Neural cell (in vitro differentiated cells): Measurements from ENCODE around the gene SDC1. TPM values are rescaled to one million over a fixed set of nuclear protein-coding genes. Genes with fewer than 3 reads are reported as not detected.

Experiments used
- H2AFZ ChIP-seq: fragments of 200-600, 300-800 bp; sonication (generic), shearing (Covaris generic); 2 replicates; pipeline ENCODE4 v1.6.0; 2014; ENCODE audit warnings: low read depth, mild to moderate bottlenecking, antibody characterized with exemption, low read length, moderate library complexity
- H3F3A ChIP-seq: fragments of 200-600 bp; shearing (Covaris generic); 2 replicates; pipeline ENCODE4 v1.6.1; 2016; ENCODE audit warnings: mild to moderate bottlenecking, moderate library complexity, mixed read lengths, antibody characterized with exemption, low read length; ENCODE audit not compliant: insufficient read depth, poor library complexity, severe bottlenecking
- H3K27ac ChIP-seq: fragments of 200-600, 300-800 bp; sonication (generic), shearing (Covaris generic); 2 replicates; pipeline ENCODE4 v1.5.1; 2014; ENCODE audit warnings: mild to moderate bottlenecking, low read length, moderate library complexity
- H3K27me3 ChIP-seq: fragments of 300-800, 200-600 bp; sonication (generic), shearing (Covaris generic); 2 replicates; pipeline ENCODE4 v1.6.0; 2014; ENCODE audit warnings: mild to moderate bottlenecking, low read depth, low read length, moderate library complexity; ENCODE audit not compliant: insufficient read depth
- H3K36me3 ChIP-seq: fragments of 300-800, 200-600 bp; sonication (generic), shearing (Covaris generic); 2 replicates; pipeline ENCODE4 v1.5.1; 2014; ENCODE audit warnings: mild to moderate bottlenecking, antibody characterized with exemption, low read length, moderate library complexity; ENCODE audit not compliant: insufficient read depth
- H3K4me2 ChIP-seq: fragments of 300-800, 200-600 bp; sonication (generic), shearing (Covaris generic); 2 replicates; pipeline ENCODE4 v1.6.0; 2014; ENCODE audit warnings: mild to moderate bottlenecking, low read length
- H3K4me3 ChIP-seq: fragments of 300-800, 200-600 bp; sonication (generic), shearing (Covaris generic); 2 replicates; pipeline ENCODE4 v1.5.1; 2014; ENCODE audit warnings: mild to moderate bottlenecking, low read length, moderate library complexity
- H3K79me2 ChIP-seq: fragments of 200-600 bp; shearing (Covaris generic); replicated peaks from 2 replicates; pipeline ENCODE4 v1.6.0; 2014; ENCODE audit warnings: mild to moderate bottlenecking, low read length, moderate library complexity; ENCODE audit not compliant: insufficient read depth
- H3K9ac ChIP-seq: fragments of 300-800, 200-600 bp; sonication (generic), shearing (Covaris generic); 2 replicates; pipeline ENCODE4 v1.6.1; 2016; ENCODE audit warnings: mild to moderate bottlenecking, low read length, mixed read lengths
- H3K9me2 ChIP-seq: fragments of 200-600 bp; shearing (Covaris generic); 2 replicates; pipeline ENCODE4 v1.6.1; 2016; ENCODE audit warnings: mild to moderate bottlenecking, low read length, mixed read lengths; ENCODE audit not compliant: insufficient read depth
- H3K9me3 ChIP-seq: fragments of 200-600, 300-800 bp; sonication (generic), shearing (Covaris generic); 2 replicates; pipeline ENCODE4 v1.6.1; 2016; ENCODE audit warnings: mild to moderate bottlenecking, mixed run types, low read length, moderate library complexity, mixed read lengths
- H4K20me1 ChIP-seq: fragments of 200-600 bp; shearing (Covaris generic); 2 replicates; pipeline ENCODE4 v1.6.1; 2016; ENCODE audit warnings: mild to moderate bottlenecking, mixed run types; ENCODE audit not compliant: insufficient read depth
- CTCF ChIP-seq: fragments of 450-650 bp; IDR thresholded peaks from 2 replicates; pipeline ENCODE4 v1.5.1; 2014; ENCODE audit warnings: antibody characterized with exemption, mild to moderate bottlenecking, moderate library complexity; ENCODE audit not compliant: poor library complexity, severe bottlenecking
- EP300 ChIP-seq: fragments of 450-650 bp; conservative IDR thresholded peaks from 2 replicates; pipeline ENCODE4 v1.6.1; 2014; ENCODE audit warnings: antibody characterized with exemption, mild to moderate bottlenecking, moderate library complexity; ENCODE audit not compliant: poor library complexity, severe bottlenecking
- EZH2 ChIP-seq: fragments of 200-600, 300-800 bp; shearing (Covaris generic), sonication (generic); IDR thresholded peaks from 2 replicates; pipeline ENCODE4 v1.6.1; 2014; ENCODE audit warnings: antibody characterized with exemption, low read length, borderline replicate concordance, mild to moderate bottlenecking; ENCODE audit not compliant: insufficient read depth, poor library complexity, severe bottlenecking
- MXI1 ChIP-seq: fragments of 450-650 bp; conservative IDR thresholded peaks from 2 replicates; pipeline ENCODE4 v1.6.1; 2014; ENCODE audit warnings: antibody characterized with exemption, mild to moderate bottlenecking; ENCODE audit not compliant: poor library complexity, severe bottlenecking
- POLR2AphosphoS5 ChIP-seq: IDR thresholded peaks from 2 replicates; pipeline ENCODE4 v1.6.1; 2012
- RAD21 ChIP-seq: fragments of 450-650 bp; conservative IDR thresholded peaks from 2 replicates; pipeline ENCODE4 v1.6.1; 2014; ENCODE audit warnings: antibody characterized with exemption, mild to moderate bottlenecking, moderate library complexity
- REST ChIP-seq: IDR thresholded peaks from 2 replicates; pipeline ENCODE4 v1.6.1; 2012; ENCODE audit warnings: borderline replicate concordance
- SMC3 ChIP-seq: fragments of 450-650 bp; conservative IDR thresholded peaks from 2 replicates; pipeline ENCODE4 v1.6.1; 2014; ENCODE audit warnings: antibody characterized with exemption, mild to moderate bottlenecking, moderate library complexity; ENCODE audit not compliant: poor library complexity
- TAF1 ChIP-seq: IDR thresholded peaks from 2 replicates; pipeline ENCODE4 v1.6.1; 2012; ENCODE audit warnings: low read depth
- polyA plus RNA-seq: library from polyadenylated mRNA; depleted of rRNA; stranded (reverse); fragments of >200 nt; gene quantifications from 2 replicates; pipeline ENCODE4 v1.2.3, GENCODE V29; 2014

The SDC1 gene
- polyA plus RNA-seq, 1 donor from 2014 or later: 14.9 TPM

- H3F3A ChIP-seq: no peaks in the 10 kb centered on the region
- H3K9ac ChIP-seq: no peak overlapping the region
- no peaks in the 10 kb centered on the region for H3K9me3 ChIP-seq
- H3K9me2 ChIP-seq: no peaks in the 10 kb centered on the region
- no peaks in the 10 kb centered on the region for H3K79me2 ChIP-seq
- H4K20me1 ChIP-seq: no peaks in the 10 kb centered on the region
- H3K36me3 ChIP-seq: no peaks in the 10 kb centered on the region
- H2AFZ ChIP-seq: no peak overlapping the region
- H3K4me3 ChIP-seq: no peak overlapping the region
- no peak for TF ChIP-seq TAF1
- TF ChIP-seq EZH2: no peak
- TF ChIP-seq CTCF: no peak
- TF ChIP-seq SMC3: no peak
- TF ChIP-seq RAD21: no peak
- no peak for TF ChIP-seq MXI1
- TF ChIP-seq REST: no peak
- TF ChIP-seq EP300: no peak
- TF ChIP-seq POLR2AphosphoS5: no peak
- no peak overlapping the region for H3K27ac ChIP-seq
- no peaks in the 10 kb centered on the region for H3K27me3 ChIP-seq
- H3K4me2 ChIP-seq: no peak overlapping the region
These were observed 30.6 kb downstream of the SDC1 start for GRCh38 chr2:20194097-20195015.

- TF ChIP-seq TAF1: no peak
- no peak for TF ChIP-seq SMC3
- TF ChIP-seq EZH2: no peak
- TF ChIP-seq MXI1: no peak
- TF ChIP-seq RAD21: no peak
- no peak for TF ChIP-seq CTCF
- no peak for TF ChIP-seq EP300
- TF ChIP-seq POLR2AphosphoS5: no peak
- no peak for TF ChIP-seq REST
- no peaks in the 10 kb centered on the region for H4K20me1 ChIP-seq
These were observed 31.7 kb downstream of the SDC1 start for GRCh38 chr2:20193185-20193584.

More at GRCh38 chr2:20193185-20193584, 31.7 kb downstream of the SDC1 start:
- H3K27ac ChIP-seq: no peak overlapping the region
- H3K9me2 ChIP-seq: no peaks in the 10 kb centered on the region
- no peaks in the 10 kb centered on the region for H3K27me3 ChIP-seq
- no peaks in the 10 kb centered on the region for H3K9me3 ChIP-seq
- H3K79me2 ChIP-seq: no peaks in the 10 kb centered on the region
- H3F3A ChIP-seq: no peaks in the 10 kb centered on the region
- no peak overlapping the region for H3K4me3 ChIP-seq
- no peak overlapping the region for H3K4me2 ChIP-seq
- H2AFZ ChIP-seq: no peak overlapping the region
- H3K36me3 ChIP-seq: no peaks in the 10 kb centered on the region
- H3K9ac ChIP-seq: no peak overlapping the region
